Ovary (tissue), 9 donors: Measurements from ENCODE around the gene BIRC6. TPM values are rescaled to one million over a fixed set of nuclear protein-coding genes. Genes with fewer than 3 reads are reported as not detected.
"Not testable (repeated sequence)": the region's sequence is repeated elsewhere in the genome, so short reads cannot be mapped to it uniquely, and the experiment has no call there.

Experiments used
- DNase-seq, 5 donors: peaks; one replicate each; pipeline ENCODE4 v3.0.0-alpha.2; 2019 to 2020
- H3K27ac ChIP-seq, 2 donors: fragments of 200-600 bp; one replicate each; pipeline versions ENCODE4 v1.5.1 to v1.8.0; 2019 to 2022
- H3K27me3 ChIP-seq: fragments of 200-600 bp; one replicate; pipeline ENCODE4 v1.8.0; 2022
- H3K36me3 ChIP-seq: fragments of 200-600 bp; sonication (generic); one replicate; pipeline ENCODE4 v1.5.1; 2019
- H3K4me1 ChIP-seq: one replicate; pipeline ENCODE4 v1.8.1; 2013; ENCODE audit warnings: mild to moderate bottlenecking, moderate library complexity; ENCODE audit not compliant: insufficient read depth
- H3K4me3 ChIP-seq: fragments of 200-600 bp; sonication (generic); one replicate; pipeline ENCODE4 v1.5.1; 2017
- H3K9me3 ChIP-seq, 2 donors: fragments of 200-600 bp in 1 of 2; sonication (generic) in 1 of 2; one replicate each; pipeline versions ENCODE4 v1.5.1 to v1.8.1; 2013 to 2019; ENCODE audit warnings: mild to moderate bottlenecking in 1 of 2, moderate library complexity in 1 of 2
- EP300 ChIP-seq: sonication (generic); formaldehyde crosslinking; IDR thresholded peaks from one replicate; pipeline ENCODE4 v1.6.1; 2017; ENCODE audit warnings: antibody characterized with exemption
- POLR2A ChIP-seq: fragments of 450-650 bp; IDR thresholded peaks from one replicate; pipeline ENCODE4 v1.6.1; 2017; ENCODE audit warnings: antibody characterized with exemption, mild to moderate bottlenecking, moderate library complexity
- WGBS, 3 donors: extraction: QIAGEN DNeasy Blood & Tissue Kit in 1 of 3; methylation state at CpG; one replicate each; pipeline versions ENCODE4 v1.1.5 to v1.1.7; 2013 to 2017; 5-methylcytosine and 5-hydroxymethylcytosine counted together
- intact Hi-C, 4 donors: fragments of 100-400 bp; cut with DNase I; formaldehyde crosslinking; loops; one replicate each; pipeline versions ENCODE4 v1.11.0 to v1.15.1; 2022 to 2023
- polyA plus RNA-seq, 2 donors: library from polyadenylated mRNA; stranded (reverse); fragments of 200-250 nt in 1 of 2; fragments of 350-450 nt in 1 of 2; fragmentation: Illumina TruSeq in 1 of 2; extraction: RNeasy Lipid Tissue Mini Kit (QIAGEN cat#74804) in 1 of 2; gene quantifications; one replicate each; pipeline ENCODE4 v1.2.3, GENCODE V29; 2013 to 2014
- total RNA-seq, 7 donors: library from RNA; depleted of rRNA in 2 of 7; stranded (reverse); fragments of >200 nt in 2 of 7; fragmentation: NEBNext Ultra II Directional in 3 of 7; extraction: Animal tissue kit (Norgen Biotek cat#: 25700) in 3 of 7; gene quantifications; one replicate each; pipeline versions ENCODE4 v1.1.0 to v1.2.4, GENCODE V29; 2016 to 2023
- TF ChIP-seq, protein P1 (sequence below), 3 donors: fragments of 450-650 bp in 2 of 3; fragments of 200-600 bp in 1 of 3; IDR thresholded peaks; one replicate each; pipeline versions ENCODE4 v1.5.1 to v1.8.0; 2016 to 2022; ENCODE audit warnings: antibody characterized with exemption in 3 of 3, mild to moderate bottlenecking in 1 of 3
- donor health status: DM: no; HTN: no; CAD: no; lungs with moderate emphysema.
- donor health status: DM: no; HTN: no; CAD: no.
- donor health status: Bipolar disorder and iron deficiency.
- donor health status: DM: yes; HTN: yes; CAD: no.
- donor health status: DM: no; HTN: no; CAD: no.
- donor health status: DM: yes; HTN: yes; CAD: no.

Gene BIRC6
- total and polyA plus RNA-seq, 9 donors = 24.0 to 125 (median 92.2) TPM

DNA sequence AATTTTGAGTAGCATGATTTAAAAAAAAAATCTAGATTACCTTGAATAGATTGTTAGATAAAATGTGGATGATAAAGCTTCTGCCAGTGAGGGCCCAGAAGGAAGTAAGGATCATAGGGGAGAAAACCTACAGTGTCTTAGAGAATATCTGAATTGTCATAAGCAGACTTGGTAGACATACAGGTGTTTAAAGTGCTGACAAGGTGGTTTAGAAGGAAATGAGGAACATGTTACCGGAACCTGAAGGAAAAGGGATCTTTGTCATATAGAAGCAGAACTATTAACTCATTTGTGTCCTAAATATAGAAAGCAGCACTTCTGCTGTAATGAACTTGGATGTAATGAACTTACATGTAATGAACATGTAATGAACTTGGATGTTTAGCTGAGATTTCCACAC is 176.1 kb downstream of the BIRC6 start:
- H3K4me3 ChIP-seq = no peak overlapping the region
- intact Hi-C loops = no loop called here
- H3K36me3 ChIP-seq = no peaks in the 10 kb centered on the region
- WGBS, 3 donors = 90 to 96% (median 93%) methylated on average over 1 of the region's 1 CpG
- H3K27me3 ChIP-seq = no peaks in the 10 kb centered on the region
- no peak for DNase-seq
- H3K4me1 ChIP-seq = no peaks in the 10 kb centered on the region
- TF ChIP-seq POLR2A = no peak
- TF ChIP-seq EP300 = no peak
- TF ChIP-seq, protein P1, sequence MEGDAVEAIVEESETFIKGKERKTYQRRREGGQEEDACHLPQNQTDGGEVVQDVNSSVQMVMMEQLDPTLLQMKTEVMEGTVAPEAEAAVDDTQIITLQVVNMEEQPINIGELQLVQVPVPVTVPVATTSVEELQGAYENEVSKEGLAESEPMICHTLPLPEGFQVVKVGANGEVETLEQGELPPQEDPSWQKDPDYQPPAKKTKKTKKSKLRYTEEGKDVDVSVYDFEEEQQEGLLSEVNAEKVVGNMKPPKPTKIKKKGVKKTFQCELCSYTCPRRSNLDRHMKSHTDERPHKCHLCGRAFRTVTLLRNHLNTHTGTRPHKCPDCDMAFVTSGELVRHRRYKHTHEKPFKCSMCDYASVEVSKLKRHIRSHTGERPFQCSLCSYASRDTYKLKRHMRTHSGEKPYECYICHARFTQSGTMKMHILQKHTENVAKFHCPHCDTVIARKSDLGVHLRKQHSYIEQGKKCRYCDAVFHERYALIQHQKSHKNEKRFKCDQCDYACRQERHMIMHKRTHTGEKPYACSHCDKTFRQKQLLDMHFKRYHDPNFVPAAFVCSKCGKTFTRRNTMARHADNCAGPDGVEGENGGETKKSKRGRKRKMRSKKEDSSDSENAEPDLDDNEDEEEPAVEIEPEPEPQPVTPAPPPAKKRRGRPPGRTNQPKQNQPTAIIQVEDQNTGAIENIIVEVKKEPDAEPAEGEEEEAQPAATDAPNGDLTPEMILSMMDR (IDR thresholded peaks at IDR 0.05) = no peak
- H3K27ac ChIP-seq = no peak overlapping the region
- H3K9me3 ChIP-seq = no peaks in the 10 kb centered on the region

DNA sequence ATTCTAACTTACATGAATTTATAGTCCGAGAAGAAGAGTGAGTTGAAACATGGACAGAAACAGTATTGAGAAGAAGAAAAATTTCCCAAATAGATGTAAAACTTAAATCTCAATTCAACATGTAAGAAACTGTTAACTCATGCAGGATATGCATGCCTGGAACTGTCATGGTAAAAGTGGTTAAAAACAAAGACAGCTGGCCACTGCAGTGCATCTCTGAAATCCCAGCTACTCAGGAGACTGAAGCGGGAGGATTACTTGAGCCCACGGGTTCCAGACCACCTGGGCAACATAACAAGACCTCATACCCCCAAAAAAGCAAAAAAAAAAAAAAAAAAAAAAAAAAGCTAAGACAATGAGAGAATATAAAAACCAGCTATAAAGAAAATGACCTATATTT is 178.0 kb downstream of the BIRC6 start:
- no peaks in the 10 kb centered on the region for H3K36me3 ChIP-seq
- no peaks in the 10 kb centered on the region for H3K4me1 ChIP-seq
- H3K27me3 ChIP-seq = no peaks in the 10 kb centered on the region
- 87 to 96% (median 95%) methylated on average over 3 of the region's 3 CpGs for WGBS, 3 donors
- intact Hi-C loops = no loop called here
- no peaks in the 10 kb centered on the region for H3K9me3 ChIP-seq
- H3K27ac ChIP-seq = no peak overlapping the region
- no peak for TF ChIP-seq POLR2A
- TF ChIP-seq, protein P1 (IDR thresholded peaks at IDR 0.05) = no peak
- H3K4me3 ChIP-seq = no peak overlapping the region
- DNase-seq = no peak

DNA sequence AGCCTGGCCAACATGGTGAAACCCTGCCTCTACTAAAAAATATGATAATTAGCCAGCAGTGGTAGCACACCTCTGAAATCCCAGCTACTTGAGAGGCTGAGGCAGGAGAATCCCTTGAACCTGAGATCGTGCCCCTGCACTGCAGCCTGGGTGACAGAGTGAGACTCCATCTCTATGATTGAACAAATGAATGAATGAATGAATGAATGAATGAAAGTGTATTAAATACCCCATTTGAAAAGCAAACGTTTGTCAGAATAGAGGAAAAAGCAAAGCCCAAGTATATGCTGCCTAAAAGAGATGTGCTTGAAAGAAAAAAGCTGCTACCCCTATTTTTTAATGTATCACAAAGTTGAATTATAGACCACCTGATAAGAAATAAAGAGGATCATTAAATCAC is 181.9 kb downstream of the BIRC6 start:
- TF ChIP-seq EP300 (no peak), POLR2A (no peak)
- TF ChIP-seq, protein P1 (IDR thresholded peaks at IDR 0.05) = no peak
- no peak for DNase-seq
- H3K4me1 ChIP-seq = no peaks in the 10 kb centered on the region
- H3K27ac ChIP-seq = no peak overlapping the region
- 83 to 93% (median 87%) methylated on average over 2 of the region's 2 CpGs for WGBS, 3 donors
- H3K9me3 ChIP-seq = no peaks in the 10 kb centered on the region
- intact Hi-C loops = no loop called here
- H3K36me3 ChIP-seq = no peaks in the 10 kb centered on the region
- no peaks in the 10 kb centered on the region for H3K27me3 ChIP-seq
- H3K4me3 ChIP-seq = no peak overlapping the region

DNA sequence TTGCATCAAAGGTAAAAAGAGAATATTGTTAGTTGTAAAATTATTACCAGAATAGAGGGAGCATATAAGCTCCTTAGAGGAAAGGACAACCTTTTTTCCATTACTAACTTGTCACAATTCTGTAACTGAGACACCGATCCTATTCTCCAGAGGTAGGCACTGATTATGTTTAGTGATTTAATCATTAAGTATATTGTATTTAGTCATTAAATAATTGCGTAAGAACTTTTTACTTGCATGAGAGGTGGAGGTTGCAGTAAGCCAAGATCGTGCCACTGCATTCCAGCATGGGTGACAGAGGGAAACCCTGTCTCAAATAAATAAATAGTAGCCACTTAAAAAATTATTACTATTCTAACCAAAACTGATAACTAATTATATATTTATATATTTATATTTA is 195.7 kb downstream of the BIRC6 start:
- H3K4me3 ChIP-seq, H3K27ac ChIP-seq, DNase-seq, H3K9me3 ChIP-seq, H3K4me1 ChIP-seq, H3K27me3 ChIP-seq, H3K36me3 ChIP-seq: not testable (repeated sequence)
- intact Hi-C loops = loop anchor here in 1 of 4 donors (10.0 kb wide), 1 partner anchor 482 kb away; no protein-coding TSS in a partner anchor
- WGBS, 3 donors = 85 to 94% (median 90%) methylated on average over 3 of the region's 3 CpGs

DNA sequence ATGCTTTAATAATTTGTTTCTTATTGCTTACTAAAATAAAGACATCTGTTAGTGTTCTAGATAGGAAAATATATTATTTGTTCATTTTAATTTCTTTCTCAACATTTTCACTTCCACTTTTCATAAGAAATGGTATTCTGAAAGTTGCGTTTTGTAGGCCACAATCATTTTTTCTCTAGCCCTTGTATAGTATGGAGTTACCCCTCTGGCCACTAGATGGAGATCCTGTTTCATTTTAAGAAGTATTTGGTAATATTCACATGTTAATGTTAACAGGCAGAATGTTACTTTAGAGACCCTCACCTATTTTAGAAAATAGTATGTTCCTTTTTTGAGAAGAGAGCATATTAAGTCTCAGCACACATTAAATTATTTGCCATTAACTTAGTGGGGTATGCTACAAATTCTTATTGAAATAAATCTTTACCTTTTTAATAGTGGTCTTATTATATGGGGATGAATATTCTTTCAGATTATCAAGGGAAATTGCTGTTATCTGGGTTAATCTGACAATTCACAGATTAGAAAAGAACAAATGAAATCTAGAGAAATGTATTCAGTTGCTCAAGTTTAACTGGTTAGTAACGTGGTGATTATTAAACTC is 197.1 kb downstream of the BIRC6 start:
- no peaks in the 10 kb centered on the region for H3K9me3 ChIP-seq
- intact Hi-C loops = loop anchor here in 1 of 4 donors (10.0 kb wide), 1 partner anchor 481 kb away; no protein-coding TSS in a partner anchor
- H3K36me3 ChIP-seq = no peaks in the 10 kb centered on the region
- WGBS, 3 donors = 58 to 60% (median 59%) methylated on average over 2 of the region's 2 CpGs
- no peak overlapping the region for H3K4me3 ChIP-seq
- TF ChIP-seq EP300 = no peak
- TF ChIP-seq POLR2A = no peak
- TF ChIP-seq, protein P1 (IDR thresholded peaks at IDR 0.05) = peak; percentile 32 to 54 (median 49)
- no peak overlapping the region for H3K27ac ChIP-seq
- no peaks in the 10 kb centered on the region for H3K4me1 ChIP-seq
- no peaks in the 10 kb centered on the region for H3K27me3 ChIP-seq
- DNase-seq = no peak
